IPS DF 19.7 (cell line): ENCODE results near the gene NRP2.

Experiments
- DNase-seq: peaks from one replicate; pipeline ENCODE4 v3.0.0-alpha.2; 2013; ENCODE audit warnings: low read depth, low spot score

NRP2 gene

GRCh38 chr2:205752924-205753323 is 70.6 kb downstream of the NRP2 start:
- no peak for DNase-seq

- no peak for DNase-seq
These were observed 72.1 kb downstream of the NRP2 start for GRCh38 chr2:205754285-205754923.

GRCh38 chr2:205754924-205755321 is 72.6 kb downstream of the NRP2 start:
- DNase-seq: no peak

- no peak for DNase-seq
These were observed 73.6 kb downstream of the NRP2 start for GRCh38 chr2:205755923-205756322.

GRCh38 chr2:205757271-205757670 is 75.0 kb downstream of the NRP2 start:
- DNase-seq: no peak

GRCh38 chr2:205758051-205758450 is 75.8 kb downstream of the NRP2 start:
- DNase-seq: no peak

GRCh38 chr2:205758500-205758899 is 76.2 kb downstream of the NRP2 start:
- no peak for DNase-seq

- no peak for DNase-seq
These were observed 77.0 kb downstream of the NRP2 start for GRCh38 chr2:205759257-205759656.

- no peak for DNase-seq
These were observed 77.4 kb downstream of the NRP2 start for GRCh38 chr2:205759732-205760131.

- DNase-seq: no peak
These were observed 77.9 kb downstream of the NRP2 start for GRCh38 chr2:205760157-205760556.

GRCh38 chr2:205761421-205761820 is 79.1 kb downstream of the NRP2 start:
- no peak for DNase-seq

- no peak for DNase-seq
These were observed 80.6 kb downstream of the NRP2 start for GRCh38 chr2:205762881-205763280.

GRCh38 chr2:205763708-205764211 is 81.5 kb downstream of the NRP2 start:
- peak; percentile 80 for DNase-seq

GRCh38 chr2:205764270-205764746 is 82.0 kb downstream of the NRP2 start:
- DNase-seq: no peak

- DNase-seq: no peak
These were observed 82.8 kb downstream of the NRP2 start for GRCh38 chr2:205765151-205765550.

- no peak for DNase-seq
These were observed 84.6 kb downstream of the NRP2 start for GRCh38 chr2:205766779-205767359.

GRCh38 chr2:205767617-205768016 is 85.3 kb downstream of the NRP2 start:
- no peak for DNase-seq

GRCh38 chr2:205768341-205768740 is 86.0 kb downstream of the NRP2 start:
- DNase-seq: no peak

GRCh38 chr2:205768815-205769494 is 86.7 kb downstream of the NRP2 start:
- DNase-seq: no peak

- DNase-seq: no peak
These were observed 87.2 kb downstream of the NRP2 start for GRCh38 chr2:205769495-205769850.

GRCh38 chr2:205769879-205770278 is 87.6 kb downstream of the NRP2 start:
- DNase-seq: no peak

- DNase-seq: no peak
These were observed 88.3 kb downstream of the NRP2 start for GRCh38 chr2:205770577-205770976.

- no peak for DNase-seq
These were observed 88.7 kb downstream of the NRP2 start for GRCh38 chr2:205771031-205771430.
